Hepatocyte (in vitro differentiated cells): Measurements from ENCODE around the gene ZNF215.

ENCODE experiments used
- CTCF ChIP-seq: fragments of 200-600 bp; sonication (generic); IDR thresholded peaks from 2 replicates; pipeline ENCODE4 v1.5.1; 2016; ENCODE audit warnings: antibody characterized with exemption, mild to moderate bottlenecking; ENCODE audit not compliant: poor library complexity
- EZH2phosphoT487 ChIP-seq: fragments of 200-600 bp; sonication (generic); IDR thresholded peaks from one replicate; pipeline ENCODE4 v1.6.1; 2018; ENCODE audit warnings: antibody characterized with exemption, mild to moderate bottlenecking, low read depth, moderate library complexity; ENCODE audit not compliant: unreplicated experiment, severe bottlenecking

GRCh38 chr11:6888830-6889229 is 37.4 kb upstream of the ZNF215 start:
- no peak for TF ChIP-seq CTCF
- no peak for TF ChIP-seq EZH2phosphoT487
